ENCODE data around the gene CALCOCO1.

Gene CALCOCO1

DNA sequence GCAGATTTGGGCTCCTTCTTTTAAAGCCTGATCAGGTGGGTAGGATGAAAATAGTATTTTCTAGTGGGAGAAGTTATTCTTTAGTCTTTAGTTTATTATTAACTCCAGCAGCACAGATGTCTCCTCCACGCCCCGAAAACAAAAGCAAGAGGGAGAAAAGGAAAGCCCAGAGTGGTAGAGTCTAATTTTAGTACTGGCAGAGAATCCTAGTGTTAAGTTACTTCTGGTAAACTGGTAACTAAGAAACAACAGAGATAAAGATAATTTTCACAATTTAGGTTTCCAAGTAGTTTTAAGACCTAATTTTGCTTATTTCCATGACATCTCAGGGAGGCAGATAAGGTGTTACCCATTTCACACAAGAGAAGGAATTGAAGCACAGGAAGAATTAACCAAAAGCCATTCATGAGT is 67.7 kb downstream of the CALCOCO1 start:
- no peak for DNase-seq

DNA sequence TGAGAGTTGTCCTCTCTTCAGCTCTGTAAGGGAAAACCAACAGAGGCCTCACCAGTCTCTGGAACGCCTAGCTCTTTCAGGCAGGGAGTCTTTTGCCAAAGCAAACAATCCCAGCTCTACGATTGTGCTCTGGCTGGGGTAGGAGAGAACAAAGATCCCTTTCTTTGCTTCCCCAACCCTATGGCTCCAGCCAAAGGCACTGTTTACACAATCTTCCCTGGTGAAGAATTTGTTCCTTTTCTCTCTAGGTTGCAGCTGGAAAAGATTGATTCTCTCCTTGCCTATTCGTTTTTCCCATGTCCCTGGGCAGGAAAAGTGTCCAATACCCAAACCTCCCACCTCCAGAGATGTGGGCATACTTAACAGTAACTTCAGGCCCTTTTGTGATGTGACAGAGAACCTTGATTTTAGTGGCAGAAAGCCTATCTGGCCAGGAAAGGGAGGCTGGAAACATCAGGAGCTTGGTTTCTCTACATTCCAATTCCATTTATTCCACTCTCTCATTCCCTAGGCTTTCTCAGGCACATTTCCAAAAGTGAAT is 68.2 kb downstream of the CALCOCO1 start:
- no peak for DNase-seq
